ENCODE data around the gene RNASE11.

GRCh38 chr14:20601522-20601921 lies 13.7 kb upstream of the RNASE11 start:
- TF ChIP-seq EP300 (IDR thresholded peaks at IDR 0.05) (no peak), CTCF (IDR thresholded peaks at IDR 0.05) (no peak)

All from tibial nerve (tissue), 4 donors.